GM21526 (cell line): ENCODE results near the gene YBEY.

Experiments used
- ATAC-seq: cut with Tn5 transposase; IDR thresholded peaks from one replicate; pipeline ENCODE4 v1.9.1; 2021; ENCODE audit warnings: moderate library complexity; ENCODE audit not compliant: unreplicated experiment, low FRiP score

The YBEY gene

GRCh38 chr21:46264046-46264689 is 22.0 kb upstream of the YBEY start:
- no peak for ATAC-seq

- ATAC-seq, result no peak
Measured at GRCh38 chr21:46264690-46265144, 21.4 kb upstream of the YBEY start.

- ATAC-seq, result no peak
Measured at GRCh38 chr21:46265736-46266525, 20.2 kb upstream of the YBEY start.

- ATAC-seq, result no peak
Measured at GRCh38 chr21:46266946-46267345, 19.2 kb upstream of the YBEY start.

- no peak for ATAC-seq
Measured at GRCh38 chr21:46268371-46268770, 17.8 kb upstream of the YBEY start.

GRCh38 chr21:46269466-46269865 is 16.7 kb upstream of the YBEY start:
- ATAC-seq, result no peak

- ATAC-seq, result no peak
Measured at GRCh38 chr21:46273341-46273740, 12.8 kb upstream of the YBEY start.

GRCh38 chr21:46274797-46275390 is 11.2 kb upstream of the YBEY start:
- ATAC-seq, result no peak

GRCh38 chr21:46284077-46284644 is 2.0 kb upstream of the YBEY start:
- ATAC-seq, result no peak

- no peak for ATAC-seq
Measured at GRCh38 chr21:46284733-46285132, 1.4 kb upstream of the YBEY start.

GRCh38 chr21:46285206-46285661 is 908 bp upstream of the YBEY start, which contains the start of gene MCM3AP:
TSS of gene MCM3AP (minus strand) at chr21:46285611. CDS start at chr21:46285286, 325 bp downstream.
- ATAC-seq, result no peak

- no peak for ATAC-seq
Measured at GRCh38 chr21:46286648-46287002, 483 bp downstream of the YBEY start.

- ATAC-seq, result no peak
Measured at GRCh38 chr21:46287541-46287940, 1.4 kb downstream of the YBEY start.

GRCh38 chr21:46289655-46290179 is 3.6 kb downstream of the YBEY start:
- ATAC-seq, result no peak

- ATAC-seq, result no peak
Measured at GRCh38 chr21:46291561-46291960, 5.4 kb downstream of the YBEY start.

- no peak for ATAC-seq
Measured at GRCh38 chr21:46294647-46295176, 8.6 kb downstream of the YBEY start.

GRCh38 chr21:46295177-46295770 is 9.1 kb downstream of the YBEY start:
- ATAC-seq, result no peak

- no peak for ATAC-seq
Measured at GRCh38 chr21:46295996-46296752, 10.0 kb downstream of the YBEY start.
